GM19395 (cell line): ENCODE results near the gene VAMP8.
"Not testable (repeated sequence)": the region's sequence is repeated elsewhere in the genome, so short reads cannot be mapped to it uniquely, and the experiment has no call there.

Experiments used
- ATAC-seq: cut with Tn5 transposase; IDR thresholded peaks from one replicate; pipeline ENCODE4 v1.9.1; 2021; ENCODE audit warnings: mild to moderate bottlenecking, moderate library complexity; ENCODE audit not compliant: unreplicated experiment

The VAMP8 gene

GRCh38 chr2:85579266-85579935 is 2.0 kb downstream of the VAMP8 start:
- no peak for ATAC-seq

DNA sequence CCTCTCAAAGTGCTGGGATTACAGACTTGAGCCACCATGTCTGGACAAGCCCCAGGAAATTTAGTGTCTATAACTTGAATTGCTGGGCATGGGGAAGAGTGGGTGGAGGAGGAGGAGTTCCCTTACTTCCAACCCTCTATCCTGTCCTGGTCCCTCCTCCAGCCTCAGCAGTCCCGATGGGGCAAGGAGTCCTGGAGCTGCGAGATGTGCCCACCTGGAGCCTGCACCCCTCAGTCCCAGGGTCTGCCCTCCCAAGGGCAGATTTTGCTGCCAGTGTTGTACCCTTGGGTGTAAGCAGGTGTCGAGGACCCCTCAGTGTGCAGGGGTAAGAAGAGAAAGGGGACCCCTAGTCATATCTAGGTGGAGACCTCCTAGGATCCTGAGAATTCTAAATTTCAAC is 2.8 kb downstream of the VAMP8 start:
- no peak for ATAC-seq

- no peak for ATAC-seq
Measured at GRCh38 chr2:85582492-85582891, 5.1 kb downstream of the VAMP8 start.

GRCh38 chr2:85583667-85584353 is 6.4 kb downstream of the VAMP8 start:
- ATAC-seq: peak; percentile 17

- peak; percentile 61 for ATAC-seq
Measured at GRCh38 chr2:85584354-85584856, 7.0 kb downstream of the VAMP8 start, which contains the start of gene VAMP5. Gene VAMP5 (plus strand): TSS chr2:85584431. CDS start chr2:85584491, 60 bp downstream.

GRCh38 chr2:85584857-85585780 is 7.7 kb downstream of the VAMP8 start:
- ATAC-seq: peak; percentile 61

DNA sequence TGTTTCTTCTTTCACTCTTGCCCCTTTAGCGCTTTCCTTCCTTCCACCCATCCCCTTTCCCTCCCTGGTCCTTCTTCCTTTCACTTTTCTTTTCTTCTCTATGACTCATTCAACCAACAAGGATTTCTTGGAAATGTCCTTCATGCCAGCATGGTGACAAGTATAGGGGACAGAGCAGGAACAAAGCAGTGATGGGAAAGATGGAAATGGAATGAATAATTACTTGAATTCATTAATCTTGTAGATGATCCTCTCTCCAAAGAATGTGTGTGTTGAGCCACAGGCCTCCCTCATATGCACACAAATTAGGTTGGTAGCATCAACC is 8.4 kb downstream of the VAMP8 start:
- no peak for ATAC-seq

DNA sequence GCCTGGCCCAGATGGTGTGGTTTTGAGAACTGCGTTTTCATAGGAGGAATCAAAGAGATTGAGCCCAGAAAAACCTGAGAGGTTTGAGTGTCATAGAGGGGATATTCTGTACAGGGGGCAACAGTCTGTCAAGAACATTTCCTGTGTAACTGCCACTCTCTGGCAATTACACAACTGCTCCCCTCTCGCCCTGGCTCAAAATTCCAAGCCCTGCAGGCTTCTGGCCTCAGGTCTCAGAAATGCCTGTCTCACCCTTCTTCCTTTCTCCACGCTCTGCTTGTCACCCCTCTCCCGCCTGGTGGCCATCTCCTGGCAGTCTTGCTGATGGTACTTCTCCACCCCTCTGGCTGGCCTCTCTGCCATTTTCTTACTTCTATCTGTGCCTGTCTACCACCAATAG is 10.8 kb downstream of the VAMP8 start:
- no peak for ATAC-seq

DNA sequence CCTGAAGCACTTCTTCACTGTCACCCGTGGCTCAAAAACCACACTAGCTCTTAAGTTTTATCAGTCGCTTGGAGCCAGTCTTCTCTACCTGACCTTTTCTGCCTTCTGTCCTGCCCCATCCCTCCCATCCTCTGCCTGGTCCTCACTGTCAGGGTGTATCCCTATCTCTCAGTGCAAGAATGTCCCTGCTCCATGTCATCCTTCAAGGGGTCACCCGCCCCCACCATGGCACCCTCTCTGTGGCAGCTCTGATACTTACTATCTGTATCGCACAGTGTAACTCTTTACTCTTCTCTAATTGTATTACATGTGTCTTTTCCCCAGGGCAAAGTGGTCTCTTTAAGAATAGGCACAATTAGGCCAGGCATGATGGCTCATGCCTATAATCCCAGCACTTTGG is 11.3 kb downstream of the VAMP8 start:
- ATAC-seq: no peak

DNA sequence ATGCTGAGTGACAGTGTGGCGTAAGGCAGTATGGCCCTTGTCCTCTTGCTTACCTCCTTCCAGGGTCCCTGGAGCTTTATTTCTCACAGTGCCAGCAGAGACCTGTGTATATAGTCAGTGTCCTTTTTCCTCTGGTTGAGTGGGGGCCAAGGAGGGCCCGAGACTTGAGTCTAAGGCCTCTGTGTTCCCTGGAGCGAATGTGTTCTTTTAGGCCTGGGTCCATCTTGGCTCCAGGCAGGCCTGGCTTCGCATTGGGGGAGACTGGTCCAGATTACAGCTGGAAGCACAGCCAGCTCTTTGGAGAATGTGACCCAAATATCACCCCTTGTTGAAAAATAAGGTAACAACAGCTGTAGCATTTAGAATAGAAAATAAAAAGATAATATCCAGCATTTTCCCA is 11.8 kb downstream of the VAMP8 start:
- ATAC-seq: no peak

DNA sequence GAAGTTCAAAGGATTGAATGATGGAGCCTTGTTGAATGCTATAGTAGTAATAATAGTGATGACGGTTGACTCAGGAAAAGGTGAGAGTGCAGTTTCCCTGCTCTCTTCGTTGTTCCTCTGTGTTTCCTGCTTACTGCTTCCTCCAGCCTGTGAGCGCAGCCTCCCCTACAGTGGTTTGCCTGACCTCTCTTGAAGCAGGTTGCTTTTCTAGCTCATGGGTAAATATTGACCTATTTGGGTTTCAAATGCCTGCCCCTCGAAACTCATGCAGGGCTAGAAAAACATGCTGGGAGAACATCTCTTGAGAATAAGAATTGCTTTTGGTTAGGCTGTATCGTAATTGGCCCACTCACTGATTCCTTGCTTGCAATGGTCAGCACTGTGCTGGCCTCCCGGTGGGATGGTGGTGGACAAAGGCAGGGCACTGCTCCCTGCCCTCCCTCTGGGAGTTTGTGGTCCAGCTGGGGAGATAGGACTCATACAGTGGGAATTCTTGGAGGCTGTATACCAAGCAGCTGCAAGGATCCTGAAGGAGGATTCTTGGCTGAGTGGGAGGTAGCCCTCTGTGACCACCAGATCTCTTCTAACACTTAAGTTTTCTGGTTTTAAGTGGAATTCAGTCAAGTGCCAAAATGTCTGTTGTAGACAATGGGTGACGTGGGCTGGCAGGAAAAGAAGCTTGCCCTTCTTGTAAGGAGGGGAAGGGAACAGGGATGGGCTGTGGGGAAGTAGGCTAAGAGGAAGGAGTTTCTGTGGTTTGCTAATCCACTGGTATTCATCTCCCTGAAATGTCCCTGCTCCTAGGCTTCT is 12.8 kb downstream of the VAMP8 start:
- ATAC-seq: no peak

DNA sequence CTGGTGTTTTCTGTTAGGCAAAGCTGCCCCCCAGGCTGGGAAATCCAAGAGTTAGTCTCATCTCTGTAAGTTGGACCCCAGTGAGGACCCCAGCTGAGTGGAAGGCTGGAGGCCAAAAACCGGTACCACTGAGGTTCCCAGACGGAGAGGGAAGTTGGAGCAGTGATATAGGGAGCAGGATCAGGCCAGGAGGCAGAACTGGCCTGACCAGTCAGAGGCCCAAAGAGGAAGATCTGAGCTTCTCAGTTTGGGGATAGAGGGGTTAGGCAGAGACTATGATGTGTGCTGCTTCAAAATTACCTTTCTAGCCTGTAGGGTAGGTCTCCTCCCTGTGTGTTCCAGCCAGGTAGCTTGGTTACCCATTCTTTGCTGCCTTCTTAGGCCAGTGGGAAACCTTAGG is 13.6 kb downstream of the VAMP8 start:
- ATAC-seq: no peak

GRCh38 chr2:85591563-85591962 is 14.2 kb downstream of the VAMP8 start:
- no peak for ATAC-seq

DNA sequence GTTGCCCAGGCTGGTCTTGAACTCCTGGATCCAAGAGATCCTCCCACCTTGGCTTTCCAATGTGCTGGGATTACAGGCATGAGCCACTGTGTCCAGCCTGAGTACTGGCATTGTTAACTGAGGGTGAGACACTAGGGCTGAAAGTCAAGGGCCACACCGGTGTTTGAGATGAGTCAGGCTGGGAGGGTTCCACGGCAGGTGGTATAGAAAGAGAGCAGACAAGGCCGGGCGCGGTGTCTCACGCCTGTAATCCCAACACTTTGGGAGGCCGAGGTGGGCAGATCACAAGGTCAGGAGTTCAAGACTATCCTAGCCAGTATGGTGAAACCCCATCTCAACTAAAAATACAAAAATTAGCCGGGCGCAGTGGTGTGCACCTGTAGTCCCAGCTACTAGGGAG is 14.9 kb downstream of the VAMP8 start:
- ATAC-seq: not testable (repeated sequence)

GRCh38 chr2:85593023-85593422 is 15.6 kb downstream of the VAMP8 start:
- ATAC-seq: no peak

DNA sequence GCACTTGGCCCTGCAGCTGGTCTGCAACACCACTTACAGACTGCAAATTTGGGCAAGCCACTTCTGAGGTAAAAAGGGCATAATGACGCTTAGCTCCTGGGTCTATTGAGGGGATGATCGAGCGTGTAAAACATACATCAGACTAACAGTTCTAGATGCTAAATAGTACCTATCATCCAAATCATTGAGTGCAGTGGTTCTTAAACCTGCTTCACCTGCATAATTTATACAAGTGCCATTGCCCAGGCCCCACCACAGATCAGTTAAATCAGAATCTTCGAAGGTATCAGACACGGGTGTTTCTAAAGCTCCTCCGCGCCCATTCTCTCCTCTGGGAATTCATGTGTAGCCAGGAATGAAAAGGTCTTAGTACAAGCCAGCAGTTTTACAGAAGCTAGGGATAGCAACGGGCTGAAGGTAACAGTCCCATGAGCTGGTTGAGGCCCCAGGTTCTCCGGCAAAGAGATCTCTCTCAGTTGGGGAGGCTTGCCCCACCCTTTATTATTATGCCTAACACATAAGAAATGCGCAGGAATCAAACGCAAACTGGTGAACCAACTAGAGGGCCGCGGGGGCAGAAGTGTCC is 17.4 kb downstream of the VAMP8 start:
- no peak for ATAC-seq

- peak; percentile 99 for ATAC-seq
Measured at GRCh38 chr2:85595301-85596025, 18.1 kb downstream of the VAMP8 start, which contains the start of gene RNF181. Gene RNF181 (plus strand): TSS chr2:85595745. CDS start chr2:85595764, 19 bp downstream.

DNA sequence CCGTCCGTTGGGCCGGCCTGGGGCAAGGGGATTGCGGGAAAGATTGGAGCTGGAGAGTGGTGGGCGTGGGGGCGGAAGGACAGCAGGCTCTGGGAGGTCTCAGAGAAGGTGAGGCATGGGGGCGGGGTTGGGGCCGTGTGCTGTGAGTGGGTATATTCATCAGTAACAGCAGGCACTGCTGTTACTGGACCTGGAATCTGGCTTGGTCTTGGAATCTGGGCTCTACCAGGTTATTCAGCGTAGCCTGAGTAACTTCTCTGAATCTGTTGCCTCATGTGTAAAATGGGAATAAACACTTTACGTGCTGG is 18.6 kb downstream of the VAMP8 start:
- peak; percentile 1 for ATAC-seq

DNA sequence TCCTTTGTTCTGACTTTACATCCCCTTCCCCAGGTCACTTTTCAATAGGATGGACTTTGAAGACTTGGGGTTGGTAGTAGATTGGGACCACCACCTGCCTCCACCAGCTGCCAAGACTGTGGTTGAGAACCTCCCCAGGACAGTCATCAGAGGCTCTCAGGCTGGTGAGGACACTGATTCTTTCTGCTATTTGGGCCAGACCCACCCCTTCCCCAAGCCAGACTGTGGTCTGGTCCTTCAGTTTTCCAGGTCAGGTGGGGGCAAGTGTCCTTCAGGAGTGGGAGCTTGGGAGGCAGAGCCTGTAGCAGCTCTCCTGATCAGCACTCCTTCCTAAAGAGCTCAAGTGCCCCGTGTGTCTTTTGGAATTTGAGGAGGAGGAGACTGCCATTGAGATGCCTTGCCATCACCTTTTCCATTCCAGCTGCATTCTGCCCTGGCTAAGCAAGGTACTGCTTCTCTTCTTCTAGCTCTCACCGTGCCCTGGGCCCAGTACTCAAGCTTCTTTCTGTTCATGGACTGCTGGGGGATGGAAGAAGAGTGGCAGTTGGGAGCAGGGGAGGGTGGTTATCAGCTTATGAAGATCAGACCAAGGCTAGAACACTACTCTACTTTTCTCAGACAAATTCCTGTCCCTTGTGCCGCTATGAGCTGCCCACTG is 19.2 kb downstream of the VAMP8 start:
- no peak for ATAC-seq
